NCI-H2107 (cell line): Measurements from ENCODE around the gene SNRNP200.
"Not testable (repeated sequence)": the region's sequence is repeated elsewhere in the genome, so short reads cannot be mapped to it uniquely, and the experiment has no call there.

ENCODE experiments used
- DNase-seq: peaks from one replicate; lab custom pipeline; 2025; lab: John Stamatoyannopoulos, UW

Gene SNRNP200

GRCh38 chr2:96274355-96275056 is 30.8 kb downstream of the SNRNP200 start:
- no peak for DNase-seq

- no peak for DNase-seq
Measured at GRCh38 chr2:96273763-96274162, 31.6 kb downstream of the SNRNP200 start.

DNA sequence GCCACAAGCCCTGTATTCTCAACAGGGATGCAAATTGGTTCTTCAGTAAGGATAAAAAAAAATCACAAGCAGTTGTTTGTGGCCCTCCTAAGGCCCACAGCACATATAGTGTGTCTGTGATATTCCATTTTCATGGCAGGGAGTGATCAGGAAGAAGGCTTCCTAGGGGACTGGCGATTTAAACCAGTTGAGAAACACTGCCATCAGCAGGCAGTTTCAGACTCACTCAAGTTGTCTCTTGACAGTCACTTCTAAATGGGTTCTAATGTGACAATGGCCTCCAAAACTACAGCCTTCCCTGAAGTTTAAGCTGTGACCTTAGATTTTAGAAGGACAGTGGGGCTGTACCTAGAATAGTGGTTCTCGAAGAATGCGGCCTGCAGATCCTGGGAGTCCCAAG is 33.4 kb downstream of the SNRNP200 start:
- DNase-seq: no peak

DNA sequence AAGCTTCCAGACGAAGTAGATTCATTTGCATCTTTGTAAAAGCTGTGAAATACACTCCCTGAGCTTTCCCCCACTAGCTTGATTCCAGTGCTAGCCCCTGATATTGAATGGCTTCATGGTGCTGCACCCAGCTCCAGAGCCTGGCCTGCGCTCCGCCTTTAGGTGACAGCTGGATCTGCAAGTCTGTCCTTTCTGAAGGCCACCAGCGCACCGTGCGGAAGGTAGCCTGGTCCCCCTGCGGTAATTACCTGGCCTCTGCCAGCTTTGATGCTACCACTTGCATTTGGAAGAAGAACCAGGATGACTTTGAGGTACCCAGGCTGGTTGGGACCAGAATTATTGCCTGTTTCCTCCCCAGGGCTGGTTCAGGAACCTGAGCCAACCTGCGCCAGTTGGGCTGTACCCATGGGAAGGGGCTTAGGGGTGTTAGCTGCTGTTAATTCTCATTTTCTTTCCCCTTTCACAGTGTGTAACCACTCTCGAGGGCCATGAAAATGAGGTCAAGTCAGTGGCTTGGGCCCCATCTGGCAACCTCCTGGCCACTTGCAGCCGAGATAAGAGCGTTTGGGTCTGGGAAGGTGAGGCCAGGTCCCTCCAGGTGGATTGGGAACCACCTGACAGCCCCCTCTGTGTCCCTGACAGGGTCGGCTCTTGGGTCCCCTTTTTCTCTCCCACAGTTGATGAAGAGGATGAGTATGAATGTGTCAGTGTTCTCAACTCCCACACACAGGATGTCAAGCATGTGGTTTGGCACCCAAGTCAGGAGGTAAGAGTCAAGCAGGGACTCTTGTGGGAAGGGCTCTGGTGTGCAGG is 38.0 kb downstream of the SNRNP200 start:
- DNase-seq: no peak

GRCh38 chr2:96265840-96266679 is 39.3 kb downstream of the SNRNP200 start, which contains the start of the genes CIAO1 and TMEM127:
TSS of gene CIAO1 (plus strand) at chr2:96266225. CDS start at chr2:96266351, 126 bp downstream.
TSS of gene TMEM127 (minus strand) at chr2:96265997. CDS start at chr2:96265381, 616 bp downstream.
- DNase-seq: peak; percentile 95

DNA sequence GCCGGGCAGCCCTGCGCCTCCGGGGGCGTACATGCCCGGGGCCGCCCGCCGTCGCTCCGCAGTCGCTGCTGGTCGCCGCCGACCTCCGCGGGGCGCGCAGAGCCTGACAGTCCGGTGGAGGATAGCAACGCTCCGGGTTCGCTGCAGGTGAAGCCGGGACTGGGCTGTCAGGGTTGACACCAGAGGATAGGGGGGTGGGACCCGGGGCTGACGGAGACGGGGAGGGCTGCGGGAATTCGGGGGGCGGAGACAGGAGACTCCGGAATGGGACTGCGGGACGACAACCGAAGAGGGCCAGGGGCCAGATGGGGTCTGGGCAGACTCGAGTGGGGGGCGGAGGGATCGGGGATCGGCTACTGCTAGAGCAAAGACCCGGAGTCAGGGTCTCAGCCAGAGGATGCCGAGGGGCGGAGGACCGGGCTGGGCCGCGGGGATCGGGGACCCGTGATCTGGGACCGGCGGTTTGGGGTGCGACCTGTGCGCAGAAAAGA is 40.0 kb downstream of the SNRNP200 start:
- no peak for DNase-seq

DNA sequence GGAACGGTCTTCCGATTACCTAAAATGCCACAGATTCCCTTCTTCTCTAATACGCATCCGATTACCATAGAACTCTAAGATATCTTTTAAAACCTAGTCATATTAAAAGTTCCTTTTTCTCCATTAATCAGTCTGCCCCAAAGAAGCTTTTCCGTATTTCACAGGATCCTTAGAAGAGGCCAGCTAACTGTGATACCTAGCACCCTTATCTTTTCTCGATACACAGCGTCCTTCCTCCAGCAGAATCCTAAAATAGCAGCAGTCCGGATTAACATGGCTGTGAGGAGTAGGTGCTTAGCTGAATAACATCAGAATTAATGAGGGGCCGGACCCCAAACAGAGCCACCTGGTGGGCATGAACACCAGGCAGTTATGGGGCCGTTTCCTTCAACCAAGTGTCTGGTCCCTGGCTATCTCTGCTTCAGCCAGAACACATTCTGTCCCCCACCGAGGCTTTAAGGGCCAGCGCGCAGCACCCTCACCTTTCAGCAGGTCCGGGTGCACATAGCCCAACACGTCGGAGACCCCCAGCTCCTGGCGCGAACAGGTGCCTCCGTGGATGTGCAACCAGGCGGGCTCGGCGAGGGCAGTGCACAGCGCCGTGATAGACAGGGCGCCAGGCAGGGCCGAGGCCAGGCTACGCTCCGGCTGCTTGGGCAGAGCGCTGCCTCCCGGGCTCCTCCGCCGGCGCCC is 40.5 kb downstream of the SNRNP200 start:
- DNase-seq: no peak

- no peak for DNase-seq
Measured at GRCh38 chr2:96264086-96264485, 41.3 kb downstream of the SNRNP200 start.

- no peak for DNase-seq
Measured at GRCh38 chr2:96262306-96262705, 43.0 kb downstream of the SNRNP200 start.

DNA sequence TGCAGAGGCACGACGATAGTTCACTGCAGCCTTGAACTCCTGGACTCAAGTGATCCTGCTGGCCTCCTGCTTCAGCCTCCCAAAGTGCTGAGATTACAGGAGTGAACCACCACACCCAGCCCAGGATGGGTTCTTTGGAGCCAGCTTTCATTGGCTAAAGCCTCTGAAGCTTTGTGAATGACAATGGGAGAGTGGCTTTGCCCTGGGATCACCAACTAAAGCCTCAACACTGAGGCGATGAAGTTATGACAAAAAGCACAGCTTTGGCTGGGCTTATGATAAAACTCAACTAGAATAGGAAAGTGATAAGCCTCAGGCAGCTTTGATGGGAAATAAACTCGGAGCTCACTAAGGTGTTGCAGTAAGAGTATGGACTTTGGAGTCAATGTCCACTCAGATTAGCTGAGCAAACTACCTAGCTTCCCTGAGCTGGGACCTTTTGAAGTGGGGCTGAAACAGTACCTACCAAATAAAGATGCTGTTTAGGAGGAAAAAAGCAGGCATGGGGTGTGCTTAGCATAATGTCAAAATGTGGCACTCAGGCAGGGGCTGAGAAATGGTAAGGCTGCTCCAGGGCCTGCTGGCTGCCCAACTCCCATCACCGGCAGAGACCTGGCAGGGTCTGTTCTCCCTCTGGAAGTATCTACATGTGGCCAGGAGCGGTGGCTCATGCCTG is 43.9 kb downstream of the SNRNP200 start:
- DNase-seq: no peak

- DNase-seq: peak; percentile 17
Measured at GRCh38 chr2:96260387-96261260, 44.7 kb downstream of the SNRNP200 start.

GRCh38 chr2:96259497-96259921 is 45.8 kb downstream of the SNRNP200 start:
- DNase-seq: no peak

- no peak for DNase-seq
Measured at GRCh38 chr2:96258166-96259022, 47.0 kb downstream of the SNRNP200 start.

GRCh38 chr2:96257744-96258143 is 47.6 kb downstream of the SNRNP200 start:
- DNase-seq: not testable (repeated sequence)

- DNase-seq: no peak
Measured at GRCh38 chr2:96256611-96257113, 48.7 kb downstream of the SNRNP200 start.

GRCh38 chr2:96254571-96254970 is 50.8 kb downstream of the SNRNP200 start:
- no peak for DNase-seq

DNA sequence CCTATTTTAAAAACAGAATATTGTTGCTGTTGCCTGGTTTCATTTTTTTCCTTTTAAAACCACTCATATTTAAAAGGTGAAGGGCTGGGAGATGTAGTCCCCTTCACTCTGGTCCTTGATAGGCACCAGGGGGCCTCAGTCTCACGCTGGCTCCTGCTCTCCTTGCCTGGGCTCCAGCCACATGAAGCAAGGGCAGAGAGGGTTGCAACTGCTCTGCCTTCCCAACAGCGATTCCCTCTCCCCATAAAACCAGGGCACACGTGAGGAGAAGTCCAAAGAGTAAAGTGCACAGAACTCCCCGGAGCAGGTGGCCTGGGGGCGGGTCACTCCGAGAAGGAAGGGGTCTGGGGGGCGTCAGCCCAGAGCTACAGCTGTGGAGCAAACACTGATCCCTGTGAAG is 52.3 kb downstream of the SNRNP200 start:
- DNase-seq: no peak

GRCh38 chr2:96252526-96252925 is 52.8 kb downstream of the SNRNP200 start:
- DNase-seq: no peak
